GM12874 (cell line): ENCODE measurements around the gene FDX1.

Experiments
- CTCF ChIP-seq: IDR thresholded peaks from 2 replicates; pipeline ENCODE4 v1.5.1; 2011; ENCODE audit warnings: low read depth, mild to moderate bottlenecking, control low read depth, low read length, moderate library complexity; ENCODE audit not compliant: insufficient read depth

FDX1 gene

GRCh38 chr11:110435780-110436717 is 6.3 kb downstream of the FDX1 start:
- no peak for TF ChIP-seq CTCF

GRCh38 chr11:110438017-110438416 is 8.3 kb downstream of the FDX1 start:
- no peak for TF ChIP-seq CTCF

GRCh38 chr11:110445437-110445836 is 15.7 kb downstream of the FDX1 start:
- no peak for TF ChIP-seq CTCF

- no peak for TF ChIP-seq CTCF
These were observed 16.3 kb downstream of the FDX1 start for GRCh38 chr11:110446061-110446460.

GRCh38 chr11:110446594-110446993 is 16.8 kb downstream of the FDX1 start:
- no peak for TF ChIP-seq CTCF

GRCh38 chr11:110447343-110447742 is 17.6 kb downstream of the FDX1 start:
- TF ChIP-seq CTCF = no peak

- TF ChIP-seq CTCF = 0 out of 2 replicates have a peak, but pooled peaks have one; percentile 13
These were observed 18.4 kb downstream of the FDX1 start for GRCh38 chr11:110447897-110448745.
